Lung (tissue), 12 donors: ENCODE data around the gene IGLON5. TPM values are rescaled to one million over a fixed set of nuclear protein-coding genes. Genes with fewer than 3 reads are reported as not detected.

Experiments used
- ATAC-seq: fragments of 200-7000 bp; cut with Tn5 transposase; one replicate; pipeline ENCODE4 v1.9.1; 2020; ENCODE audit warnings: moderate number of reproducible peaks; ENCODE audit not compliant: insufficient read depth, low FRiP score
- DNase-seq, 3 donors: peaks; one replicate each; pipeline ENCODE4 v3.0.0-alpha.2; 2013 to 2017
- H3K27ac ChIP-seq, 2 donors: one replicate each; pipeline ENCODE4 v1.5.1; 2013; ENCODE audit warnings: mild to moderate bottlenecking in 2 of 2, moderate library complexity in 2 of 2, control low read depth in 1 of 2, inconsistent platforms in 1 of 2, low read depth in 1 of 2, low read length in 1 of 2
- H3K27me3 ChIP-seq, 3 donors: one replicate each; pipeline ENCODE4 v1.5.1; 2013; ENCODE audit warnings: low read length in 2 of 3; ENCODE audit not compliant: control insufficient read depth in 3 of 3, insufficient read depth in 3 of 3
- H3K36me3 ChIP-seq, 4 donors: one replicate each; pipeline ENCODE4 v1.5.1; 2013; ENCODE audit warnings: low read length in 4 of 4, mild to moderate bottlenecking in 1 of 4, moderate library complexity in 1 of 4; ENCODE audit not compliant: control insufficient read depth in 4 of 4, insufficient read depth in 4 of 4
- H3K4me1 ChIP-seq, 5 donors: one replicate each; pipeline ENCODE4 v1.5.1; 2013; ENCODE audit warnings: low read length in 5 of 5, mild to moderate bottlenecking in 2 of 5, moderate library complexity in 1 of 5; ENCODE audit not compliant: control insufficient read depth in 5 of 5, insufficient read depth in 5 of 5
- H3K4me3 ChIP-seq: one replicate; pipeline ENCODE4 v1.5.1; 2013; ENCODE audit warnings: mild to moderate bottlenecking, control low read depth, moderate library complexity
- H3K9ac ChIP-seq, 2 donors: one replicate each; pipeline ENCODE4 v1.5.1; 2013; ENCODE audit warnings: low read length in 2 of 2, control low read depth in 1 of 2; ENCODE audit not compliant: insufficient read depth in 1 of 2
- H3K9me3 ChIP-seq, 4 donors: one replicate each; pipeline ENCODE4 v1.5.1; 2013; ENCODE audit warnings: low read length in 3 of 4, mild to moderate bottlenecking in 1 of 4, moderate library complexity in 1 of 4; ENCODE audit not compliant: control insufficient read depth in 4 of 4, insufficient read depth in 3 of 4
- WGBS, 2 donors: extraction: QIAGEN DNeasy Blood & Tissue Kit; methylation state at CpG; one replicate each; pipeline ENCODE4 v1.1.7; 2013; 5-methylcytosine and 5-hydroxymethylcytosine counted together
- polyA plus RNA-seq, 2 donors: library from polyadenylated mRNA; stranded (reverse); fragments of 200-250 nt; gene quantifications; one replicate each; pipeline ENCODE4 v1.2.1, GENCODE V29; 2013
- total RNA-seq, 2 donors: library from RNA; depleted of rRNA in 1 of 2; stranded (reverse); fragments of >200 nt in 1 of 2; gene quantifications; one replicate each; pipeline ENCODE4 v1.2.1, GENCODE V29; 2014 to 2021
- TF ChIP-seq, protein P1 (sequence below): IDR thresholded peaks from 2 replicates; pipeline ENCODE4 v1.5.1; 2012; ENCODE audit warnings: mild to moderate bottlenecking; ENCODE audit errors: control extremely low read depth, extremely low read depth
- donor health status: control.
- donor health status: control.
- donor health status: Bipolar disorder and iron deficiency.
- donor health status: healthy.
- donor health status: DM: yes; HTN: yes; CAD: no.

IGLON5 gene
- total and polyA plus RNA-seq, 4 donors: 0.09 to 0.43 (median 0.18) TPM; not detected in 1

DNA sequence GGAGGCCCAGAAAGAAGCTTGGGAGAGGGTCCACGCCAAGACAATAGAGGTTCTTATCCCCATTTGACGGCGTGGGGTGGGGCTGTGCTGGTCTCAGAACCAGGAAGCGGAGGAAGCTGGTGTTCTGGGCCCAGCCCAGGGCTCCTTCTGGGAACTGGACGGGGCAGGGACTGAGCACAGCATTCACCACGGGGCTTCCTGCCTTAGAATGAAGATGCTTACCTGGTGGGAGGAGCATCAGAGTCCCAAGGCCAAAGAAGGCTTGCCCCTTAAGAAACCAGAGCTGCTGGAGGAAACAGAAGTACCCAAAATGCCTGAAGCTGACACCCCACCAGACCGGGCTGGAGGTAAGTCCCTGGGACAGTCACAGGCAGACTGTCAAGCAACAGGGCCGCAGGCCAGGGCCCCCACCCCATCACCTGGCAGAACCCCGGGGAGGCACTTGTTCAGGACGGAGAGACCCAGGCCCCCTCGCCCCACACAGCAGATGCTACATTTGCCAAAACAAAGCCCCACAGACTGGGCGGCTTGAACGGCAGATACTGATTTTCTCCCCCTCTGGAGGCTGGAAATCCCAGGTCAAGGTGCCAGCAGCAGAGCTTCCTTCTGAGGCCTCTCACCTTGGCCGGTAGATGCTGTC is 17.8 kb upstream of the IGLON5 start:
- no peak overlapping the region for H3K4me3 ChIP-seq
- peaks cover 0 to 9% (median 0%) of the 10 kb centered on the region in 3 donors for H3K27me3 ChIP-seq
- ATAC-seq: no peak
- H3K9ac ChIP-seq: no peak overlapping the region
- no peak for DNase-seq
- TF ChIP-seq, protein P1, sequence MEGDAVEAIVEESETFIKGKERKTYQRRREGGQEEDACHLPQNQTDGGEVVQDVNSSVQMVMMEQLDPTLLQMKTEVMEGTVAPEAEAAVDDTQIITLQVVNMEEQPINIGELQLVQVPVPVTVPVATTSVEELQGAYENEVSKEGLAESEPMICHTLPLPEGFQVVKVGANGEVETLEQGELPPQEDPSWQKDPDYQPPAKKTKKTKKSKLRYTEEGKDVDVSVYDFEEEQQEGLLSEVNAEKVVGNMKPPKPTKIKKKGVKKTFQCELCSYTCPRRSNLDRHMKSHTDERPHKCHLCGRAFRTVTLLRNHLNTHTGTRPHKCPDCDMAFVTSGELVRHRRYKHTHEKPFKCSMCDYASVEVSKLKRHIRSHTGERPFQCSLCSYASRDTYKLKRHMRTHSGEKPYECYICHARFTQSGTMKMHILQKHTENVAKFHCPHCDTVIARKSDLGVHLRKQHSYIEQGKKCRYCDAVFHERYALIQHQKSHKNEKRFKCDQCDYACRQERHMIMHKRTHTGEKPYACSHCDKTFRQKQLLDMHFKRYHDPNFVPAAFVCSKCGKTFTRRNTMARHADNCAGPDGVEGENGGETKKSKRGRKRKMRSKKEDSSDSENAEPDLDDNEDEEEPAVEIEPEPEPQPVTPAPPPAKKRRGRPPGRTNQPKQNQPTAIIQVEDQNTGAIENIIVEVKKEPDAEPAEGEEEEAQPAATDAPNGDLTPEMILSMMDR: no peak
- no peak overlapping the region for H3K27ac ChIP-seq
- no peaks in the 10 kb centered on the region for H3K36me3 ChIP-seq
- H3K9me3 ChIP-seq: peaks cover 0 to 5% (median 0%) of the 10 kb centered on the region in 4 donors
- WGBS, 2 donors: 62 to 76% methylated on average over 14 of the region's 14 CpGs
- H3K4me1 ChIP-seq: no peaks in the 10 kb centered on the region

- no peak for ATAC-seq
- Histone ChIP-seq H3K27ac (no peak overlapping the region), H3K27me3 (peaks cover 0 to 9% (median 0%) of the 10 kb centered on the region in 3 donors), H3K9me3 (peaks cover 0 to 5% (median 0%) of the 10 kb centered on the region in 4 donors), H3K36me3 (no peaks in the 10 kb centered on the region), H3K4me3 (no peak overlapping the region), H3K9ac (no peak overlapping the region), H3K4me1 (no peaks in the 10 kb centered on the region)
- 71 to 81% methylated on average over 23 of the region's 23 CpGs for WGBS, 2 donors
- DNase-seq: no peak
- TF ChIP-seq, protein P1: no peak
Measured at GRCh38 chr19:51294211-51294976, 17.1 kb upstream of the IGLON5 start.

GRCh38 chr19:51294977-51295375 is 16.5 kb upstream of the IGLON5 start:
- TF ChIP-seq, protein P1: no peak
- peaks cover 0 to 9% (median 0%) of the 10 kb centered on the region in 3 donors for H3K27me3 ChIP-seq
- no peak for ATAC-seq
- no peak overlapping the region for H3K4me3 ChIP-seq
- no peak for DNase-seq
- H3K4me1 ChIP-seq: no peaks in the 10 kb centered on the region
- no peak overlapping the region for H3K9ac ChIP-seq
- no peak overlapping the region for H3K27ac ChIP-seq
- peaks cover 0 to 3% (median 0%) of the 10 kb centered on the region in 4 donors for H3K9me3 ChIP-seq
- H3K36me3 ChIP-seq: no peaks in the 10 kb centered on the region
- WGBS, 2 donors: 65 to 66% methylated on average over 12 of the region's 12 CpGs
